ENCODE measurements around the gene CCDC69.
"Not testable (repeated sequence)": the region's sequence is repeated elsewhere in the genome, so short reads cannot be mapped to it uniquely, and the experiment has no call there.

CCDC69 gene

DNA sequence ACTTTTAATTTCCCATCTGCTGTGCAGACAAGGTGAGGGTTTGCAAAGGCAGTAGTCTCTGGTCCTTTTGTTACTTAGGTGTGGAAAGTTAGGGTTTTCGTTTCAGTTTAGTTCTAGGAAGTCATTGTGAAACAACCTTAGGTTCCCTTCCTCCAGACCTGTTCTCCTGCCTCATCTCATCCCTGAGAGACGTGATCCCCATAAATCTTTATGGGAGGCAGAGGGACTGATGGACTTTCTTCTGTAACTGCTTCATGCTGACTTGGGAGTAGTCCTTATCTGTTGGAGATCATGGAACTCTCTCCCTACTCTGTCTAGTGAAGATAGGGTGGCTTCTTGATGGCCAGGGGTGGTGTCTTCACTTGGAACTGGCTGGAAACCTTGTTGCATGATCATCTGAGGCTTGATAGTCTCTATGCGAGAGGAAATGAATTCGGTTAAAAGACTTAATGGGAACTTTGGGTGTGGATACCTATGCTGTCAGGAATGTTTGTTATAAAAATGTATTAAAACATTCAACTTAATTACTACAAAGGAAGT is 21.9 kb upstream of the CCDC69 start:
- no peak for DNase-seq (ENCODE audit: low spot score)

DNA sequence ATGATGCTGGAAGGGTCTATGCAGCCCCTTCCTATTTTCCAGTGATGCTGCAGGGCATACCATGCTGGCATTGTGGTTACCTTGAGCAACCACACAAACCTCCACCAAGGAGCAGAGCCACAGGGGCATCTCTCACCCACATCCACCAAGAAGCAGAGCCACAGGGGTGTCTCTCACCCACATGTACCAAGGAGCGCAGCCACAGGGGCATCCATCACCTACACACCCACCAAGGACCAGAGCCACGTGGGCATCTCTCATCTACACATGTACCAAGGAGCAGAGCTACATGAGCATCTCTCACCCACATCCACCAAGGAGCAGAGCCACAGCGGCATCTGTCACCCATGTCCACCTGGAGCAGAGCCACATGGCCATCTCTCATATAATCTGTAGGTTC is 20.3 kb upstream of the CCDC69 start:
- DNase-seq (ENCODE audit: low spot score): no peak

DNA sequence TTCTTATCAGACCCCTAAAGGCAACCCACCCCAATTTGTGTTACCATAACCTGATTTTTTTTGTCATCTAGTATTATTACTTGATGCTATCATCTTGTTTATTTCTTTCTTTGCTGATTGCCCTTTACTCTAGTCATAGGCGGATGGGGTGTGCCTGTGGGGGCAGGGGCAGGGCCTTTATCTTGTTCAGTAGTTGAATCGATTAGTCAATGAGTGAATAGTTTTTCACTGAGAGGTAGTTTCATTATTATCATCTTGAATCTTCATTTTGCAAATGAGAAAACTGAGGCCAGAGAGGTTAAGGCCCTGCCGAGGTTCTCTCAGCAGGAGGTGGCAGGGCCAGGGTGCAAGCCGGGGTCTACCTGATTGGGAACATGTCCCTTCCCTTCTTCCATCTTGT is 19.7 kb upstream of the CCDC69 start:
- no peak for DNase-seq (ENCODE audit: low spot score)

- no peak for DNase-seq (ENCODE audit: low spot score)
Observed at GRCh38 chr5:151243127-151243526, 19.2 kb upstream of the CCDC69 start.

DNA sequence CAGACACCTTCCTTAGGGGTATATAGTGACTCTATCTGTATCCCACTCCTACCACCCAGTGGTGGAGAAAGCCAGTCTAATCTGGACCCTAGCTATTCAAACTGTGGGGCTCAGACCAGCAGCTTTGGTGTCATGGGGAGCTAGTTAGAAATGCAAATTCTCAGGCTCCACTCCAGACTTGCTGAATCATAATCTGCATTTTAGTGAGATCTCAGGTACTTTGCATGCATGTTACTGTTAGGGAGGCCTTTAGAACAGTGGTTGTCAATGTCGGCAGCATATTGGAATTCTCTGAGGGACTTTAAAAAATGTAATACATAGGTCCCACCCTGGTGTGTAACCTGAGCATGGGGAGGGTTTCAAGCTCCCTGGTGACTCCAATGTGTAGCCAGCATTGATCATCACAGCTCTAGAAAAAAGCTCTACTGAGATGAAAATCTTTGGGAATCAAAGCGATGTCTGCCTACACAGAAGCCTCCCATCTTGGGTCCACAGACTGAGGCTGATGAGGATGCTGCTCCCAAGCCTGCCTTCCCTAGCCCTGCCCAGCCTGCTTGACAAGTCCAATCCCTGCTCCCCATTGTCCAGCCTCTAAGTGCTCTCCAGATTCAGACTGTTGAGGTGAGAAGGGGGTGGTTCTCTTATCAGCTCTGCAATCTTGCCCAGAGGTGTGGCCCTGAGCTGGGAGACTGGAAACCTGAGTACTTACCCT is 17.2 kb upstream of the CCDC69 start:
- no peak for DNase-seq (ENCODE audit: low spot score)

DNA sequence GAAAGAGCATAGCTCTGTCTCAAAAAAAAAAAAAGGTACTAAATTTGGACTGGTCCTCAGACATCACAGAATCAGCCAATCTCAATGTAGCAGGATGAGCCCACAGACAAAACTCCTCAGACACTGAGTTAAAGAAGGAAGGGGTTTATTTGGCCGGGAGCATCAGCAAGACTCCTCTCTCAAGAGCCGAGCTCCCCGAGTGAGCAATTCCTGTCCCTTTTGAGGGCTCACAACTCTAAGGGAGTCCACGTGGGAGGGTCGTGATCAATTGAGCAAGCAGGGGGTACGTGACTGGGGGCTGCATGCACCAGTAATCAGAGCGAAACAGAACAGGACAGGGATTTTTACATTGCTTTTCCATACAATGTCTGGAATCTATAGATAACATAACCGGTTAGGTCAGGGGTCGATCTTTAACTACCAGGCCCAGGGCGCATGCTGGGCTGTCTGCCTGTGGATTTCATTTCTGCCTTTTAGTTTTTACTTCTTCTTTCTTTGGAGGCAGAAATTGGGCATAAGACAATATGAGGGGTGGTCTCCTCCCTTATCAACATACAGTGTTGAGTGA is 16.5 kb upstream of the CCDC69 start:
- DNase-seq (ENCODE audit: low spot score): not testable (repeated sequence)

GRCh38 chr5:151239237-151239861 is 15.5 kb upstream of the CCDC69 start:
- peak; percentile 66 for DNase-seq (ENCODE audit: low spot score)

- no peak for DNase-seq (ENCODE audit: low spot score)
Observed at GRCh38 chr5:151238303-151238741, 14.4 kb upstream of the CCDC69 start.

GRCh38 chr5:151237685-151238084 is 13.8 kb upstream of the CCDC69 start:
- DNase-seq (ENCODE audit: low spot score): no peak

- DNase-seq (ENCODE audit: low spot score): no peak
Observed at GRCh38 chr5:151236888-151237287, 13.0 kb upstream of the CCDC69 start.

DNA sequence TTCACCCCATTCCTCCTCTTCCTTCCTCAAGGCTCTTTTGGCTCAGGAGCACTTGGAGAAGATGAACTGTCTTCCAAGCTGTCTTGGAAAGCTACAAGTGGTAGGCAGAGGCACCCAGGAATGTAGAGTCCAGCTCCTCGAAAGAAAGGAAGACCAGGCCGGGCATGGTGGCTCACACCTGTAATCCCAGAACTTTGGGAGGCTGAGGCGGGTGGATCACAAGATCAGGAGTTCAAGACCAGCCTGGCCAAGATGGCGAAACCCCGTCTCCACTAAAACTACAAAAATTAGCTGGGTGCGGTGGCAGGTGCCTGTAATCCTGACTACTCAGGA is 11.3 kb upstream of the CCDC69 start:
- DNase-seq (ENCODE audit: low spot score): not testable (repeated sequence)

- DNase-seq (ENCODE audit: low spot score): peak; percentile 28
Observed at GRCh38 chr5:151234476-151235238, 10.8 kb upstream of the CCDC69 start.

DNA sequence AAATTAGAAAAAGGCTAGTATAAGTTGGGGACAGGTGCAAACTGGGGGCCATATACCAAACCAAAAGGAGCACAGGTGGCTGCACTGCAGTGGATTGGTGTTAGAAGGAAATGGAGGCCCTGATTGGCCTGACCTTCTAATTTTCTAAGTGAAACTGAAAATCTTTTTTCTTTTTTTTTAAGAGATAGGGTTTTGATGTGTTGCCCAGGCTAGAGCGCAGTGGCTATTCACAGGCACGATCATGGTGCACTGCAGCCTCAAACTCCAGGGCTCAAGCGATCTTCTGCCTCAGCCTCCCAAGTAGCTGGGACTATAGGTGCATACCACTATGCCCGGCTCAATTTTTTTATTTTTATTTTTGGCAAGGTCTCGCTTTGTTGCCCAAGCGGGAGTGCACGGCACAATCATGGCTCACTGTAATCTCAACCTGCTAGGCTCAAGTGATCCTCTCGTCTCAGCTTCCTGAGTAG is 9.8 kb upstream of the CCDC69 start:
- no peak for DNase-seq (ENCODE audit: low spot score)

GRCh38 chr5:151231359-151231758 is 7.5 kb upstream of the CCDC69 start:
- no peak for DNase-seq (ENCODE audit: low spot score)

DNA sequence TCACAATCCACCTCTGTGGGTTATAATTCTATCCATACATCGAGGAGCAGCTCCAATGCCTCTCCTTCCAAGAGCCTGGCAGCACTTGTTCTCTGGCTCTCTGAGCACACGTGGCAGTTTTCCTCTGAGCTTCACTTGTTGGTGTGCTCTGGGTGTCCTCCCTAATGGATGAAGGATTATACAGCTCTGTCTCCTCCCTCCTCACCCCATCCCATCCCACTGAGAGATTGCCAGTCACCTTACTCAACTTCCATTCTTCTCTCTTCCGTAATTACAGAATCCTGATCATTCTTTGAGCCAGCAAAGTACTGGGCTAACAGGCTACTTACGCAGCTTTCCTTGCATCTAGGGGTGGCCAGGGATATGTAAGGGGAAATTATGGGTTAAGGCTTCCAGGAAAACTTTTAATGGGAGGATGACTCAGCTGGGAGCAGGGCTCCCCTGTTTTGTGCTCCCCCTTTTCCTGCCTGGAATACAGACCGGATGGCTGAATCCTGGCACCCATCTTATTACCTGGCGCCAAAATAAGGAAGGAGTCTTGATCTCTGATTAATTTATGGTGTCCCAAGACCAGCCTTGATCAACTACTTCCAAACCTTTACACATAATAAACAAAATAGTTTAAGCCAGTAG is 6.3 kb upstream of the CCDC69 start:
- no peak for DNase-seq (ENCODE audit: low spot score)

- DNase-seq (ENCODE audit: low spot score): no peak
Observed at GRCh38 chr5:151228986-151229385, 5.1 kb upstream of the CCDC69 start.

GRCh38 chr5:151227918-151228447 is 4.1 kb upstream of the CCDC69 start:
- DNase-seq (ENCODE audit: low spot score): no peak

DNA sequence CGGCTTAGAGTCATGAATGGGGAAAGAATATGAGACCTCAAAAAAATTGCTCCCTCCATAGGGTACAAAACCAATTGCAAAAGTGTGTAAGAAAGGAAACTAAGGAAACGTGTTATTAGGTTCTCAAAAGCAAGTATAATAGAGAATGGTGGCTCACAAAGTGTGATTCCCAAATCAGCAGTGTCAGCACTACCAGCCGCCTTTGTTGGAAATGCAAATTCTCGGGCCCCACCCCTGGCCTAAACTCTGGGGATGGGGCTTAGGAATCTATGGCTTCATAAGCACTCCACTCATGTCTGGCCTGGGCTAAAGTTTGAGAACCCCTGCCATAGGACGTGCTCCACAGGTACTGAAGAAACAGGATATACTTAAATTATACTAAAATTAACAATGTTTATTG is 1.6 kb upstream of the CCDC69 start:
- DNase-seq (ENCODE audit: low spot score): no peak

DNA sequence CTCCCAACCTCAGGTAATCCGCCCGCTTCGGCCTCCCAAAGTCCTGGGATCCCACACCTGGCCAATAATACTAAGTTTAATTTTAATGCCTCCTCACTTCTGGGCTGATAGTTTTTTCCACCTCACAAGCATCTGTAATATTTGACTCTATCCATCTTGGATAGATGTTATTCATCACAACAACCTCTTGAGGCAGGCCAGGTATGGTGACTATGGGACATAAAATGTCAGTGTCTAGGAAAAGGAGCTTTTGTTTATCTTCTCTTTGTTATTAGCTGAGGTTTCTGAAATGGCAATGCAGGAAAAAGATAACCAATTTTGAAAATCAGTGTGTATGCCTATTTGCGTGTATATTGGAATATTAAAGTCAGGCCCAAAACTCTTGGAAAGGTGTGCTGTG is 1.2 kb upstream of the CCDC69 start:
- DNase-seq (ENCODE audit: low spot score): no peak

- DNase-seq (ENCODE audit: low spot score): no peak
Observed at GRCh38 chr5:151224372-151224771, 480 bp upstream of the CCDC69 start.

DNA sequence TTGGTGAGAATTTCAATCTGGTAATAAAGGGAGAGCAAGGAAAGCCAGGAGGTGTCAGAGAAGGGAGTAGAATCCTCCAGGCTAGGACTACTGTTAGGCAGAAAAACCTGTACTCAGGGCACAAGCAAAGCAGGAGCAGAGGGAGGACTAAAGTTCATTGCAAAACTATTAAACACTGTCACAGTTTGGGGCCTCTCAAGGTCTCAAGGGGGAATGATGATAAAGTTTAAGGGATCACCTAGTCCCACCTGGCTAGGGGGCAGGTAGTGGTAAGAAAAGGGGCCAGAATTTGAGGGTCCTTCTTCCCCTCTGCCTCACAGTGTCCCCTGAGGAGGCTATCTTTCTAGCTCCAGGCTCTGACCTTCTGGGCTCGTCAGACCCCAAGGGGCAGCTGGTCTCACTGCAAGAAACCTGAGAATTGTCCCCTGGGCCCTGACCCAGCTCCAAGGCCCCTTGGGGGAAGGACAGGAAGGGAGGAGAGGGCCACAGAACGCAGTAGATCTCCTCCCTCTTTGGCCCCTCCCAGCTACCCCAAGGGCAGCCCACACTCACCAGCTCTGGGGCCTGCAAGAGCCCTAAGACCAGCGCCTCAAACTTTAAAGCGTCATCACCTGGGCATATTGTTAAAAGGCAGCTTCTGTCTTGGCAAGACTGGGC is 974 bp downstream of the CCDC69 start:
- peak; percentile 67 for DNase-seq (ENCODE audit: low spot score)

Measured in CD4-positive, alpha-beta T cell treated with Interleukin-15 for 4 hours (primary cell).